Adrenal gland (tissue), 12 donors: ENCODE measurements around the gene OXSR1. TPM values are rescaled to one million over a fixed set of nuclear protein-coding genes. Genes with fewer than 3 reads are reported as not detected.
"Not testable (repeated sequence)": the region's sequence is repeated elsewhere in the genome, so short reads cannot be mapped to it uniquely, and the experiment has no call there.

Source experiments
- DNase-seq, 7 donors: peaks; one replicate each; pipeline ENCODE4 v3.0.0-alpha.2; 2019 to 2020
- H3K27ac ChIP-seq, 5 donors: fragments of 200-600 bp; sonication (generic) in 4 of 5; 1 replicate in 3 of 5; 2 replicates in 2 of 5; pipeline versions ENCODE4 v1.5.1 to v1.8.0; 2016 to 2020; ENCODE audit warnings: mild to moderate bottlenecking in 1 of 5
- H3K27me3 ChIP-seq: fragments of 200-600 bp; 2 replicates; pipeline ENCODE4 v1.8.0; 2021
- H3K36me3 ChIP-seq, 2 donors: fragments of 200-600 bp; replicated peaks in 1 of 2; 1 replicate in 1 of 2; 2 replicates in 1 of 2; pipeline versions ENCODE4 v1.5.1 to v1.8.0; 2018 to 2022
- H3K4me1 ChIP-seq, 2 donors: fragments of 200-600 bp; replicated peaks in 1 of 2; 1 replicate in 1 of 2; 2 replicates in 1 of 2; pipeline versions ENCODE4 v1.5.1 to v1.8.0; 2018 to 2021
- H3K4me3 ChIP-seq, 4 donors: fragments of 200-600 bp; sonication (generic) in 3 of 4; one replicate each; pipeline ENCODE4 v1.5.1; 2016 to 2018
- H3K9me3 ChIP-seq, 3 donors: fragments of 200-600 bp; sonication (generic) in 1 of 3; replicated peaks in 1 of 3; 1 replicate in 2 of 3; 2 replicates in 1 of 3; pipeline versions ENCODE4 v1.5.1 to v1.8.0; 2016 to 2021
- POLR2A ChIP-seq, 2 donors: fragments of 450-650 bp; IDR thresholded peaks; one replicate each; pipeline ENCODE4 v1.6.1; 2017; ENCODE audit warnings: antibody characterized with exemption in 2 of 2, mild to moderate bottlenecking in 2 of 2, moderate library complexity in 1 of 2
- WGBS, 4 donors: extraction: QIAGEN DNeasy Blood & Tissue Kit in 2 of 4; methylation state at CpG; one replicate each; pipeline versions ENCODE4 v1.1.5 to v1.1.7; 2013 to 2017; 5-methylcytosine and 5-hydroxymethylcytosine counted together
- intact Hi-C, 2 donors: fragments of 100-400 bp; cut with DNase I; formaldehyde crosslinking; loops; one replicate each; pipeline versions ENCODE4 v1.14.1 to v1.15.0; 2022 to 2023
- polyA plus RNA-seq, 3 donors: library from polyadenylated mRNA; stranded (reverse); fragments of 200-250 nt in 2 of 3; fragments of 350-450 nt in 1 of 3; fragmentation: Illumina TruSeq in 1 of 3; extraction: RNeasy Lipid Tissue Mini Kit (QIAGEN cat#74804) in 1 of 3; gene quantifications; one replicate each; pipeline ENCODE4 v1.2.3, GENCODE V29; 2013 to 2014
- total RNA-seq, 9 donors: library from RNA; depleted of rRNA in 4 of 9; stranded (reverse); fragments of >200 nt in 4 of 9; fragments of 120-200 nt in 1 of 9; fragmentation: NEBNext Ultra II Directional in 1 of 9; extraction: Animal tissue kit (Norgen Biotek cat#: 25700) in 1 of 9; gene quantifications; one replicate each; pipeline versions ENCODE4 v1.1.0 to v1.2.4, GENCODE V29; 2013 to 2023
- TF ChIP-seq, protein P1 (sequence below), 6 experiments: fragments of 450-650 bp in 4 of 6; fragments of 200-600 bp in 2 of 6; sonication (generic) in 1 of 6; IDR thresholded peaks; 1 replicate in 5 of 6; 2 replicates in 1 of 6; pipeline versions ENCODE4 v1.5.1 to v1.8.0; 2016 to 2021; ENCODE audit warnings: antibody characterized with exemption in 6 of 6, mild to moderate bottlenecking in 2 of 6, moderate library complexity in 1 of 6
- donor health status: healthy with polysubstance abuse.
- donor health status: Bipolar disorder and iron deficiency.
- donor health status: DM: yes; HTN: yes; CAD: no.
- donor health status: DM: no; HTN: no; CAD: no.
- donor health status: DM: no; HTN: no; CAD: no.
- donor health status: DM: yes; HTN: yes; CAD: no.

Gene OXSR1
- total and polyA plus RNA-seq, 12 donors: 14.8 to 47.5 (median 29.3) TPM

DNA sequence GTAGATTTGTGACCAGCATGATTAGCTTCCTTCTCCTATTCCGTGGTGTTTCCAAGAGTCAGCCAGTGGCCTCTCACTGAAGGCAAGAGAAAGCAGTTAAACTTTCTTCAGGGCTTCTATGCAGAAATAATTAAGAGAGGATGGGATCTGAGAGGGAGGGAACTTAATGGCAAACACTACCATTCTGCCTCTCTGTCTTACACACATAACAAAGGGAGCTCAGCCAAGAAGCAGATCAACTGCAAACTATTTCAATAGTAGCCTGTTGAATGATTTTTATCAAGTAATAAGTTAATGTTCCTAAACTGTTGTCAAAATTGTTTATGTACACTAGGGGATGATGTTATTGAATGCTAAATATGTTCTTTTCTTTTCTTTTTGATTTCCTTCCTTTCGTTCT, 11.8 kb downstream of the OXSR1 start:
- no peak overlapping the region for H3K4me3 ChIP-seq
- H3K27ac ChIP-seq: no peak overlapping the region
- TF ChIP-seq, protein P1, sequence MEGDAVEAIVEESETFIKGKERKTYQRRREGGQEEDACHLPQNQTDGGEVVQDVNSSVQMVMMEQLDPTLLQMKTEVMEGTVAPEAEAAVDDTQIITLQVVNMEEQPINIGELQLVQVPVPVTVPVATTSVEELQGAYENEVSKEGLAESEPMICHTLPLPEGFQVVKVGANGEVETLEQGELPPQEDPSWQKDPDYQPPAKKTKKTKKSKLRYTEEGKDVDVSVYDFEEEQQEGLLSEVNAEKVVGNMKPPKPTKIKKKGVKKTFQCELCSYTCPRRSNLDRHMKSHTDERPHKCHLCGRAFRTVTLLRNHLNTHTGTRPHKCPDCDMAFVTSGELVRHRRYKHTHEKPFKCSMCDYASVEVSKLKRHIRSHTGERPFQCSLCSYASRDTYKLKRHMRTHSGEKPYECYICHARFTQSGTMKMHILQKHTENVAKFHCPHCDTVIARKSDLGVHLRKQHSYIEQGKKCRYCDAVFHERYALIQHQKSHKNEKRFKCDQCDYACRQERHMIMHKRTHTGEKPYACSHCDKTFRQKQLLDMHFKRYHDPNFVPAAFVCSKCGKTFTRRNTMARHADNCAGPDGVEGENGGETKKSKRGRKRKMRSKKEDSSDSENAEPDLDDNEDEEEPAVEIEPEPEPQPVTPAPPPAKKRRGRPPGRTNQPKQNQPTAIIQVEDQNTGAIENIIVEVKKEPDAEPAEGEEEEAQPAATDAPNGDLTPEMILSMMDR (IDR thresholded peaks at IDR 0.05): no peak
- no peak for TF ChIP-seq POLR2A (IDR thresholded peaks at IDR 0.05)
- no peaks in the 10 kb centered on the region for H3K9me3 ChIP-seq
- intact Hi-C loops: no loop called here
- no peaks in the 10 kb centered on the region for H3K27me3 ChIP-seq
- WGBS, 4 donors: 50 to 63% (median 57%) methylated on average over 2 of the region's 2 CpGs
- no peak for DNase-seq
- H3K4me1 ChIP-seq: peaks cover 0 to 8% of the 10 kb centered on the region in 2 donors
- no peaks in the 10 kb centered on the region for H3K36me3 ChIP-seq

GRCh38 chr3:38186781-38187180, 21.4 kb downstream of the OXSR1 start:
- DNase-seq: no peak
- intact Hi-C loops: no loop called here
- TF ChIP-seq POLR2A (IDR thresholded peaks at IDR 0.05): no peak
- TF ChIP-seq, protein P1 (IDR thresholded peaks at IDR 0.05): no peak
- no peaks in the 10 kb centered on the region for H3K9me3 ChIP-seq
- H3K27ac ChIP-seq: no peak overlapping the region
- H3K4me1 ChIP-seq: no peaks in the 10 kb centered on the region
- H3K4me3 ChIP-seq: no peak overlapping the region
- H3K27me3 ChIP-seq: no peaks in the 10 kb centered on the region
- 95 to 100% (median 98%) methylated on average over 1 of the region's 1 CpG for WGBS, 4 donors
- peaks cover 0 to 9% of the 10 kb centered on the region in 2 donors for H3K36me3 ChIP-seq

DNA sequence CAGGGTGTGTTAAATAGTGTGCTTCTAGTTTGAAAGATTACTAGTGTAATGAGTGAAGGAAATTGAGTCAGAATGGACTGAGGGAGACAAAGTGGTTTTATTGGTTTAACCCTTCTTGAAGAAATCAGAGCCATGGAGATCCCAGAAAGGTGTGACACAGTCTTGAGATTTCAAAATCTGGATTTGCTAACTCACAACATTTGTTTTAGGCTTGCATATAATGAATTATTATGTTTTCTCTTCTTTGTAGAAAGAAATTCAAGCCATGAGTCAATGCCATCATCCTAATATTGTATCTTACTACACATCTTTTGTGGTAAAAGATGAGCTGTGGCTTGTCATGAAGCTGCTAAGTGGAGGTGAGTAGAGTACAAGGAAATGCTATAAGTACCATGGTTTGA, 25.1 kb downstream of the OXSR1 start:
- H3K4me3 ChIP-seq: no peak overlapping the region
- no peaks in the 10 kb centered on the region for H3K27me3 ChIP-seq
- no peak overlapping the region for H3K27ac ChIP-seq
- intact Hi-C loops: no loop called here
- H3K4me1 ChIP-seq: no peaks in the 10 kb centered on the region
- TF ChIP-seq POLR2A (IDR thresholded peaks at IDR 0.05): no peak
- TF ChIP-seq, protein P1 (IDR thresholded peaks at IDR 0.05): no peak
- no peaks in the 10 kb centered on the region for H3K9me3 ChIP-seq
- H3K36me3 ChIP-seq: peaks cover 0 to 9% of the 10 kb centered on the region in 2 donors
- no peak for DNase-seq

GRCh38 chr3:38202931-38203330, 37.6 kb downstream of the OXSR1 start:
- H3K9me3 ChIP-seq, intact Hi-C loops, H3K4me1 ChIP-seq, H3K27ac ChIP-seq, H3K27me3 ChIP-seq, H3K4me3 ChIP-seq: not testable (repeated sequence)
- DNase-seq: peak in 3 of 7 donors; percentile 15 to 27 (median 27)
- H3K36me3 ChIP-seq: peaks cover 0 to 16% of the 10 kb centered on the region in 2 donors
- 85 to 93% (median 91%) methylated on average over 12 of the region's 12 CpGs for WGBS, 4 donors

DNA sequence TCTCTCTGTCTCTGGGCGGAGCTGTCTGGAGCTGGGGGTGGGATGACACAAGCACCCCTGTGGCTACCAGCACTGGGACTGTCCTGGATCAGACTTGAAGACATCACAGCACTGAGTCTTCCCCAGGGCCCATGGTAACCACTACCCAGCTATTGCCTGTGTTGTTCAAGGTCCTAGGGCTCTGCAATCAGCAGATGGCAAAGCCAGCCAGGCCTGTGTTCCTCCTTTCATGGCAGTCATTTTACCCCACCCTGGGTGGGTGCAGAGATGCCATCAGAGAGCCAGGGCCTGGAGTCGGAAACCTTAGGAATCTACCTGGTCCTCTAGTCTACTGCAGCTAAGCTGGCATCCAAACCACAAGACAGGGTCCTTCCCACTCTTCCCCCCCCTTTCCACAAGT, 38.4 kb downstream of the OXSR1 start:
- no peaks in the 10 kb centered on the region for H3K27me3 ChIP-seq
- WGBS, 4 donors: 98 to 100% (median 100%) methylated on average over 2 of the region's 2 CpGs
- TF ChIP-seq, protein P1 (IDR thresholded peaks at IDR 0.05): no peak
- no peak for TF ChIP-seq POLR2A (IDR thresholded peaks at IDR 0.05)
- no peaks in the 10 kb centered on the region for H3K4me1 ChIP-seq
- DNase-seq: no peak
- peaks cover 0 to 12% of the 10 kb centered on the region in 2 donors for H3K36me3 ChIP-seq
- no peaks in the 10 kb centered on the region for H3K9me3 ChIP-seq
- intact Hi-C loops: no loop called here
- H3K27ac ChIP-seq: no peak overlapping the region
- H3K4me3 ChIP-seq: no peak overlapping the region
